GM21737 (cell line): ENCODE measurements around the gene KRT81.
"Not testable (repeated sequence)": the region's sequence is repeated elsewhere in the genome, so short reads cannot be mapped to it uniquely, and the experiment has no call there.

Experiments
- ATAC-seq: cut with Tn5 transposase; IDR thresholded peaks from one replicate; pipeline ENCODE4 v1.9.1; 2021; ENCODE audit warnings: mild to moderate bottlenecking, moderate library complexity; ENCODE audit not compliant: unreplicated experiment

Gene KRT81

DNA sequence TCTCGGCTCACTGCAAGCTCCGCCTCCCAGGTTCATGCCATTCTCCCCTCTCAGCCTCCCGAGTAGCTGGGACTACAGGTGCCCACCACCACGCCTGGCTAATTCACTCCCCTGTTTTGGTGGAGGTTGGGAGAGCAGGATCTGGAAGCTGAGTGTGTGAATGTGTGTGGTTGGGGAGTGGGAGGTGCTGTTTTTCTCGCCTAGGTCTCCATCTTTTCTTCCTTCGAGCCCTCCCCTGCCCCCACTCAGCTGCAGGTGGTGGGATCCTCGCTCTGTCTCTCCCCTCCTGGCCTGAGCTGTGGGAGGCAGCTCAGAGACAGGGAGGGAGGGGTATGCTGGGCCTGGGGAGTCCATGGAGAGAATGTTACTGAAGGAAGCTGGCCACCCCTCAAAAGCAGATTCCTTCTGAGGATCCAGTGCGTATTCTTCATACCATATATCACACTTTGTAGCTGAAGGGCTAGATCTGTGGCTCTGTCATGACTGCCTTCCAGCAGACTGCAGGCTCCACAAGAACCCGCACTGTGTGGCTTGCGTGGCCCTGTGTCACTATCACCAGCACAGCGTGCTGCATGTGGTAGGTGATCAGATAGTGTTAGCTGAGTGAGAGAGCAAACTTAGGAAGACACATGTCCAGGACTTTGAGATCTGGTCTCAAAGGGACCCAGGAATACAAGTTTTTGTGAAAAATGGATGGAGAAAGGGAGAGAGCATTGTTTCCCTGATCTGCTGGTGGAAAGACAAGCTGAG, 27.1 kb upstream of the KRT81 start:
- no peak for ATAC-seq

DNA sequence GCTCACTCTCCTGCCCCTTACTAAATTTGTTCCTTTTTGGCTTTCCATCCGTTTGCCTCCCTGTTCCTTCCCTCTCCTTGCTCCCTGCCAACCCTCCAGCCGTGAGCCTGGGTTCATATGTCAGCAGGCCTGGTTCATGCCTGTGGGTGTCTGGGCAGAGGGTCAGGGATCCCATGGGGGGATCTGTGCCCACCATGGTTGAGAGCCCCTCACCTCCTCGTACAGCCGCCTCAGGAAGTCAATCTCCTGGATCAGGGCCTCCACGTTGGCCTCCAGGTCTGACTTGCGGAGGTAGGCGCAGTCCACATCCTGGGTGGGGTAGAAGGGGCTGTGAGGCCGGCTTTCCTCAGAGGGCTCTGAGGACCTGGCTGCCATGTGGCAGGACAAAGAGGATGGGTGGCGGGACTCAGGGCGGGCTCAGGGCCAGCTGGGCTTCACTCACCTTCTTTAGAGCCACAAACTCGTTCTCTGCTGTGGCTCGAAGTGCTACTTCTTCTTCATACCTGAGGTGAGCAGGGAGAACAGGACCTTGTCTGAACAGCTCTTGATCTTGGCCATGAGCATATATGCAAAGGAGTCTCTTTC, 26.2 kb upstream of the KRT81 start:
- ATAC-seq = no peak

DNA sequence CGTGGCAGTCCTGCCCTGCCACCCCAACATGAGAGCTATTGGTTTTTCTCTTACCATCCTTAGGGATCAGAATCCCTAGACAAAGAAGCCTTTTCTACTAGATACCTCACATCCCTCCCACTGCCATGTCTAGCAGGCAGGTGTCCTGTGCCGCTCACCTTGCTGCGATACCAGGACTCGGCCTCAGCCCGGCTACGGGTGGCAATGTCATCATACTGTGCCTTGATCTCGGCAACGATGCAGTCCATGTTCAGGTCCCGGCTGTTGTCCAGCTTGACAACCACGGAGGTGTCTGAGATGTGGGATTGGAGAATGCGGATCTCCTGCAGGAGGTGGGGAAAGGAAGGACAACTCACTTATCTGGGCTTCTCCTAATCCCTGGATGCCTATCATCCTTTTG, 25.4 kb upstream of the KRT81 start:
- no peak for ATAC-seq

DNA sequence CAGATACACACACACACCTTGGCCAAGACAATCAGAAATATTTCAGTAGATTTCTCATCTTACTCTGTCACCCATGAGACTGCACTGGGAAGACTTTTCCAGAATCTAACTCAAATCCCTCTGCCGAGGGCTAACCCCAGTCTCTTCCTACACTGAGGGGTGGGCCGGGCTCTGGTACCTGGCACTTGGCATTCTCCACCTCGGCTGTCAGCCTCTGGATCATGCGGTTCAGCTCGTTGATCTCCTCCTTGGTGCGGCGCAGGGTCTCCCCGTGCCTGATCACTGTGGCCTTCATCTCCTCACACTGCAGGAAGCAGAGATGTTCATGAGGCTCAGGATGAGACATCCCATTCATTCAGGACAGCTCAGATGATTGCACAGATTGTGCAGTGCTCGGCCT, 25.0 kb upstream of the KRT81 start:
- no peak for ATAC-seq

DNA sequence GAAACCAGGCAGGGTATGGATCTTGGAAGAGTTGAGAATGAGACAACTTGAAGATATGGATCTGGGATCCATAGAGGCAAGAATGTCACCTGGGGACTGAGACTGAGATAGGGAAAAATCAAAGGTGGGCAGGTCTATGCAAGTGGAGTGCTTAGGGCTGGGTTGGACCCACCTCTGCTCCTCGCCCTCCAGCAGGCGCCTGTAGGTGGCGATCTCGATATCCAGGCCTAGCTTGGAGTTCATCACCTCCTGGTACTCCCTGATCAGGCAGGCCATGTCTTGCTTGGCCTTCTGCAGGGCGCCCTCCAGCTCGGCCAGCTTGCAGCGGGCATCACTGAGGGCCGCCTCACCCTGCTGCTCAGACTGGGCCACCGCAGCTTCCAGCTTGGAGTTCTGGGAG, 24.4 kb upstream of the KRT81 start:
- not testable (repeated sequence) for ATAC-seq

DNA sequence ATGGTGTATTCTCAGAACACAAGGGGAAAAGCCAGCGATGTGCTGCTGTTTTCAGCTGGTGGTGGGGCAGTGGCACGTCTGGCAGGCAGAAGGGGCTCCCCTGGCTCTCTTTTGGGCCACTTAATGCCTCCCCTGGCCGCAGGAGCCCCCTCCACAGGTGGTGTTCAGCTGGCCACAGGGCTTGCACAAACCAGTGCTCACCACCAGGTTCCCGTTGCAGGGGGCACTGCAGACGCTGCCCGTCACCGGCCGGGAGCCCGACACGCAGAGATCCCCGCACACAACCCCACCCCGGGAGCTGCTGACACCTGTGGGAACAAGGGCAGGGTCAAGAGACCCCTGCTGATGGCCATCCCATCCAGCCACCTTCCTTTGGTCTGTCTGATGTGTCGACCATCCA, 23.2 kb upstream of the KRT81 start:
- no peak for ATAC-seq

DNA sequence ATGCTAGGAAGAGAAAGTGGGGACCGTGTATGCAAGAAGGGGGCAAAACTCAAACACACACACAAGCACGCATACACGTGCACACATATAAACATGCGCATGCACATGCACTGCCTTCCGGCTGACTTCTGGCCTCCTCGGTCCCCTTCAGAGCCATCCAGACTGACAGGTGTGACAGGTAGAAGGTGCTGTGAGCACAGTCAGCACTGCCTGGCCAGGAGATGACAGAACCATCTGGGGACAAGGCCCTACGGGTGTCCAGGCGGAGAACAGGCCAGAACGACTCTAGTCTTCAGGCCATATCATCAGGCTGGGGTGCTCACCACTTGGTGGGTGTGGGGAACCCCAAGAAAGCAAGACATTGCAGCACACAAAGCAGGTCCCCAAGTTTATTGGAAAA, 22.6 kb upstream of the KRT81 start:
- ATAC-seq = no peak

DNA sequence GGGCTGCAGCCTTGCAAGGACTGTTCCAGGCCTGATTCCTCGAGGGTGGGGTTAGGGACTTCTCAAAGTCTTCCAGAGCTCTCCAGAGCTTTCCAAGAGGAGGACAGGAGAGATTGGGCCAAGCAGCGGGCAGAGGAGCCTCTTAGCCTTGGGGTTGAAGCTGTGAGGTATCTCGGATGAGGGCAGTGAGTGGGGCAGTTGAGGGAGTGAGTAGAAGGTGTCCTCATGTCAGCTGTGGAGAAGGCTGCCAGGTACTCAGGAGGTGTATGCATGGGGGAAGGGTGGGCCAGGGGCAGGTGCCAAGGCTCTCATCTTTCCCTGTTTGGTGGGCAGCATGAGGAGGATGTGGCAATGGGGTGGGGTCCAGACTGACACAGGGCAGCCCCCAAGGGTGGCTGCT, 22.1 kb upstream of the KRT81 start:
- no peak for ATAC-seq

DNA sequence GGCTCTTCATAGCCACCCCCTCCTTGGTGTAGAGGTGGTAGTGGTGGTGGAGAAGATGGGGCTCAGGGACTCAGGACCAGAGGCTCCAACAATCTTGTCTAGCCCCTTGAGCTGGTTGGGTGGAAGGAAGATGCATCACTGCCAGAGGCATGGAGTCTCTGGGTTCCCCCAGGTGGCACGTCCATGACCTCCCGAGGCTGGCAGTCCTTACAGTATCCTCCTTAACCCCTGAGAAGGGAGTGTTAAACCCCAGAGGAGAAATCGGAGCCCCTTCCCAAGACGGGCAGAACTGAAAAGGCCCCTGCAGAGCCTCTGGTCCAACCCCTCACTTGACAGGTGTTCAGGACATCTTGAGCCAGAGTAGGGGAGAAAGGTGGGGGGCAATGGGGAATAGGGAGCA, 20.8 kb upstream of the KRT81 start:
- ATAC-seq = no peak

DNA sequence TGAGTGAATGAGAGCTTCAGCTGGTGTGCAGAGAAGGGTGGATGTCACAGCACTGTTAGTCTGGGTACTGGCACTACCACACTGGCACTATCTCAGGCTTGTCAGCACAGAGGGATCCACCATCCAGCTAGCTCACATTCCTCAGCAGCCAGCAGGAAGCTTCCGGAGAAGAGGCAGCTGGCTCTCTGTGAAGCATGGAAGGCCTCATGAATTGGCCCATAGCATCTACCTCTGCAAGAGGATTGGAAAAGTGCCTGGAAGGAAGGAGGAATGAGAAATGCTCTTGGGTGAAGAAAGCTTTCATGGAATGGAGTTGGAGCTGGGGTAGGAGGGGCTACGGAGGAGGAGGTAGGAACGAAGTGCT, 19.9 kb upstream of the KRT81 start:
- ATAC-seq = no peak

DNA sequence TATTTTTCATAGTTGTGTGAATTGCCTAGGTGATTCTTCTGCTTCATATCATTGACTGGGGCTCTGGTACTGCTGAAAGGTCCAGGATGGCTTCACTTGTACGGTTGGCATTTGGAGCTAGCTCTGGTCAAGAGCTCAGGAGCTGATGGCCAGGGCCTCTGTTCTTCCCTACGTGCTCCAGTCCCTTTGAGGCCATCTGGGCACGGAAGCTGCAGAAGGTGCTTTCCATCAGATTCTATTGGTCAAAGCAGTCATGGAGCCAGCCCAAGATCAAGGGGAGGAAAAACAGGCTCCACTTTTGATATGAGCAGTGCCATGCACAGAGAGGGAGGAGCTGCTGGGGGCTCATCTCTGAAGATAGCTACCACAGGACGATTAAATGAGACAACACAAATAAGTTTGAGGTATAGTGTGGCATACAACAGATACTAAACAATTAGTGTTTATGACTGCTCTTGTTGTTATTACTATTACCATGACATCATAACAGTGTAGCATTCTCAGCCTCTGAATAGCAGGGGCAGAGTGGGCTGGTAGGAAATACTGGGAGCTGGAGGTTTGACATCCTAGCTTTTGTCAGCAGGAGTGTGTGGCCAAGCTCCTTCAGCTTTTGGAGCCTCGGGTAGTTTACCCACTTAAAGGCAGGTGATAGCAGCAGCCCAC, 19.4 kb upstream of the KRT81 start:
- ATAC-seq = no peak

DNA sequence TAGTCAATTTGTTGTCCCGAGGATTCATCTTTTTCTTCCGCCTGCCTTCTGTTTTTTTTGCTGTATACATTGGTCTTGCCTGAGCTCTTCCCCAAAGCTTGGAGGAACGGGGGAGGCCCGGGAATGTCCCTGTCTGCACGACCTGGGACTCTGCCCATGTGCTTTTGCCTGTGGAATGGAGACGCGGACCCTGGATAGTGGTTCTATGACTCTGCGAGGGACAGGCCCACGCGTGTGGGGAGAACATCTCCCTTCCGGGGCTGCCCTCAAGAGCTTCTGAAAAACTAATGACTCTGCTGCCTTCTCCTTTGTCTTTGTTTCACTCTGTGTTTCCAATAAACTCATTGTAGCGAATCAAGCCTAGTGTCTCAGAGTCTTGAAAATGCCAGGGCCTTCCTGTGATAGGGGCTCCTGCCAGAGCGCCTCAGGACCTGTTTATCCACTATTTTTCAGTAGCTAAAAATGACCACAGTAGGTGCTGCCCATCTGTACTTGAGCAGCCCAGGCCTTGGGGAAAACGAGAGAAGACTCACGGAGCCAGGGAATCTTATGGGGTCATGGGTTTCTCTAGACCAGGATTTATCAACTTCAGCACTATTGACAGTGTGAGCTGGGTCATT, 17.6 kb upstream of the KRT81 start:
- ATAC-seq = no peak

DNA sequence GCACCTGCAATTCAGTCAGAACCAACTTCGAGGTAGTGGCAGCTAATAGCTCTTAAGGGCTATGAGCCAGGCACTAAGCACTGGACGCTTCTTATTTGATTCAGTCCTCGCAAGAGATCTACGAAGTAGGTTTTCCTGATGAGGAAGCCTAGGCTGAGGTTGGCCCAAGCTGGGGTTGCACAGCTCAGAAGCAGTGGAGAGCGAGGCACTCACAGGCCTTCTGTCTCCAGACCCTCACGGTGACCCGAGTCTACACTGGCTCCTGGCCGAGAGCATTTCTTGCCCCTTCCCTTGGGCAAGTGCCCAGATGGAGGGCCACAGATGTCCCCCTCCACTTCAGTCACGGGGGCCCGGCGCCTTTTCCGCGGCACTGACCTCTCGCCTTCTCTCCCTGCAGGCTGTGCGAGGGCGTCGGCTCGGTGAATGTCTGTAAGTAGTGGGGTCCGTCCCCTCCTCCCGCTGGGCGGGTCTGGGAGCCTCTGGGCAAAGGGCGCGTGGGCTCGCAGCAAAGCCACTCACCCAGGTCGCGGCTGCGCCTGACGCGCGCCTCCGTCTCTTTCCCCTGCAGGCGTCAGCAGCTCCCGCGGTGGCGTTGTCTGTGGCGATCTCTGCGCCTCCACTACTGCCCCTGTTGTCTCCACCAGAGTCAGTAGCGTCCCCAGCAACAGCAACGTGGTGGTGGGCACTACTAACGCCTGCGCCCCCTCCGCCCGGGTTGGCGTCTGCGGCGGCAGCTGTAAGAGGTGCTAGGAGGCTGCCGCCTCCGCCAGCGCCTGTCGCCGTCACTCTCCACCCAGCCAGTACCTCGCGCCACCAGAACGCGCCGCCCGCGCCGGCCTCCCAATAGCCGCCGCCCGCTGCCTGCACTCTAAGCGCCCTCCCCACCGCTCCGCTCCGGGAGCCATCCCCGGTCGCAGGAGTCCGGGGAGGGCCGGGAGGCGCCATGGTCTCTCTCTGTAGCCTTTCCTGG, 16.8 kb upstream of the KRT81 start:
- ATAC-seq = no peak

DNA sequence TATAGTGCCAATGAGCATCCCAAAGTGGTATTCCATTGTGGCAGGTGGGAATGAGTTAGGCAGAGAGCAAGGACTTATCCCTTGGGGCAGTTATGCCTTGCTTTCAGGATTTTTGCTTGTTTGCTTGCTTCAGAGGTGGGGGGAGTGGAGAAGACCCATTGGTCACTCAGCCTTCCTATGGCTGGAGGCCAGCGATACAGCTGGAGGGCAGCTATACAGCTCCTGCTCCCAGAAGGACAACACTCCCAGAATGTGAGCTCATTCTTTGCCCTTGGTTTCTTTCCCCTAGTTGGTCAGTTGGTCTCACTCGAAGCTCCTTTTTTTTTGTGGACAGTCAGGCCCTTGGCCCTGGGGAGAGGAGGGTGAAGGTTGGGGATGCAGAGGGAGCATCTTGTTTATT, 15.4 kb upstream of the KRT81 start:
- ATAC-seq = no peak

DNA sequence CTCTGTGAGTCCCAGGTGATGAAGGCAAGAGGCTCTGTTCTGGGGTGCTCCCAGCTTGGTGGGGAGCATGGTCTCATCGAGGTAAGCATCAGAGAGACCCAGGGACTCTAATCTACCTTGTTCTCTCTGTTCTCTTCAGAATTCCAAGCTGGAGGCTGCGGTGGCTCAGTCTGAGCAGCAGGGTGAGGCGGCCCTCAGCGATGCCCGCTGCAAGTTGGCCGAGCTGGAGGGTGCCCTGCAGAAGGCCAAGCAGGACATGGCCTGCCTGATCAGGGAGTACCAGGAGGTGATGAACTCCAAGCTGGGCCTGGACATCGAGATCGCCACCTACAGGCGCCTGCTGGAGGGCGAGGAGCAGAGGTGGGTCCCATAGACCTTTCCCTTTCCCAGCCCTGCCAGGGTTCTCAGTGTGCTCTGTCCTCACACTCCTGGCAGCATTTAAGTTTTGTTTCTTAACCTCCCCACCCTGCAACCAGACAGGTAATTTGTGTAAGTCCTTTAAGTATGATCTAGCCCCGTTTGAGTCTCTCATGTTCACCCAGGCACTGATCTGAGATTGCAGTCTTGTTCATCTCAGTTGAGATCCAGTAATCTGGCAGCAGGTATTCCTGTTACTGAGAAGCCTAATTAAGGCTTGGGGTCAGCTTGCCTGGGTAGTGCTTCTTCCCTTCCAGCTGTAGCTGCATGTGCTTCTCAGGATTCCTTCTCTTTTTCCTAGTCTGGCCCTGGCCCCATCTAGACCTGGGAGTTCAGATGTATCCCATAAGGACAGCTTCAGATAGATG, 14.8 kb upstream of the KRT81 start:
- ATAC-seq = no peak

DNA sequence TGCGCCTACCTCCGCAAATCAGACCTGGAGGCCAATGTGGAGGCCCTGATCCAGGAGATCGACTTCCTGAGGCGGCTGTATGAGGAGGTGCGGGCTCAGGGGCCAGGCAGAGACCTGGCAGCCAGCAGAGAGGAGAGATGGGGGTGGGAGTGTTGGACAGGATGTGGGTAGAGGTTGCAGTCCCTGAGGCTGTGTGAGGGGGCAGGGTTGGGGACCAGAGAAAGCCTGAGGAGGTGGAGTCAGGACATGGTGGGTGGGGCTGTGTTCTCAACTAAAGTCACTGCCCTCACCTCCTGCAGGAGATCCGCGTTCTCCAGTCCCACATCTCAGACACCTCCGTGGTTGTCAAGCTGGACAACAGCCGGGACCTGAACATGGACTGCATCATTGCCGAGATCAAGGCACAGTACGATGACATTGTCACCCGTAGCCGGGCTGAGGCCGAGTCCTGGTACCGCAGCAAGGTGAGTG, 13.6 kb upstream of the KRT81 start:
- peak; percentile 89 for ATAC-seq

DNA sequence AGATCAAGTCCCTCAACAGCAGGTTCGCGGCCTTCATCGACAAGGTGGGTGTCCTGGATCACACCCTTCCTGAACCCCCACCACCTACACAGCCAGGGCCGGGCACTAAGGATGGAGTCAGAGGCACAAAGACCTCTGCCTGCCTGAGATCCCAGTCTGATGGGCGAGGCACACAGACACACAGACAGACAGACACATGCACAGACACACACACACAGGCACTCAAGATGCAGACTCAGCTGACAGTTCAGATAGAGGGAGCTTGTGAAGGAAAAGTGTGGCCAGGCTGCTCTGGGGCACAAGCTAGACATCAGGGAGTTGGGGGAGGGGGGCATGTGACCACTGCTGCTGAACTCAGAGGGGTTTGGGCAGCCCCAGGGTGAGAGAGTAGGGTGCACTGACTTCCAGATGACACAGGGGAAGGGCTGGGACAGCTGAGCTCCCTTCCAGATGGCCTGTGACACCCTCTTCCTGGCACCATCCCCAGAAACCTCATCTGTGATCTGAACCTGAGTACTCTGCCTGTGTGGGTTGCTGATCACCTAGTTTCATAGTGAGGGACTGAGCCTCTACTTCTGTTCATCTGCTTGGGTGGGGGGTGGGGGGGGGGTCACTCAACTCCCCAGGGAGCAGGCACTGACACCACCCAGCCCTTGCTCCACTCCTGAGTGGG, 11.0 kb upstream of the KRT81 start:
- not testable (repeated sequence) for ATAC-seq

DNA sequence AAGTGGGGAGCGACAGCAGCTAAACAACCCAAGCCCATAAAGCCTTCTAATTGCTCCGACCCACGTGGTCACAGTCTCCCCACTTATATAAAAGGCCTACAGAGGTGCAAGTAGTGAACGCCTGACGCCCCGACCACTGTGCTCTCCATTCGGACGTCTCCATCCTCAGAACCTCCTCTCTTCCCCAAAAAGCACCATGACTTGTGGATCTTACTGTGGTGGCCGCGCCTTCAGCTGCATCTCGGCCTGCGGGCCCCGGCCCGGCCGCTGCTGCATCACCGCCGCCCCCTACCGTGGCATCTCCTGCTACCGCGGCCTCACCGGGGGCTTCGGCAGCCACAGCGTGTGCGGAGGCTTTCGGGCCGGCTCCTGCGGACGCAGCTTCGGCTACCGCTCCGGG, 10.4 kb upstream of the KRT81 start:
- not testable (repeated sequence) for ATAC-seq
